HEK293 (cell line): ENCODE results near the gene ACBD3.
A peak's percentile ranks its signal among the peaks of the same experiment; 100 is the strongest.

ENCODE experiments used
- EGR2 ChIP-seq: fragments of 450-650 bp; formaldehyde crosslinking; IDR thresholded peaks from 2 replicates; pipeline ENCODE4 v1.5.1; 2016; ENCODE audit warnings: low read depth, missing biosample characterization, missing genetic modification characterization
- OSR2 ChIP-seq: fragments of 450-650 bp; formaldehyde crosslinking; IDR thresholded peaks from 2 replicates; pipeline ENCODE4 v1.5.1; 2016; ENCODE audit warnings: missing biosample characterization, missing genetic modification characterization
- RBAK ChIP-seq: fragments of 450-650 bp; formaldehyde crosslinking; IDR thresholded peaks from 2 replicates; pipeline ENCODE4 v1.5.1; 2016; ENCODE audit warnings: missing biosample characterization, missing genetic modification characterization
- SCRT1 ChIP-seq: fragments of 450-650 bp; formaldehyde crosslinking; IDR thresholded peaks from 2 replicates; pipeline ENCODE4 v1.5.1; 2016; ENCODE audit warnings: missing biosample characterization, missing genetic modification characterization, borderline replicate concordance
- SP3 ChIP-seq: fragments of 450-650 bp; formaldehyde crosslinking; IDR thresholded peaks from 2 replicates; pipeline ENCODE4 v1.5.1; 2016; ENCODE audit warnings: missing biosample characterization, missing genetic modification characterization
- TCF7L2 ChIP-seq: IDR thresholded peaks from 2 replicates; pipeline ENCODE4 v1.6.1; 2011; ENCODE audit warnings: low read depth, mild to moderate bottlenecking, inconsistent platforms, low read length, moderate library complexity, borderline replicate concordance
- ZBTB17 ChIP-seq: fragments of 450-650 bp; formaldehyde crosslinking; IDR thresholded peaks from 2 replicates; pipeline ENCODE4 v1.5.1; 2016; ENCODE audit warnings: missing biosample characterization, missing genetic modification characterization
- ZEB2 ChIP-seq: fragments of 450-650 bp; formaldehyde crosslinking; IDR thresholded peaks from 2 replicates; pipeline ENCODE4 v1.5.1; 2016; ENCODE audit warnings: missing biosample characterization, missing genetic modification characterization
- ZFP3 ChIP-seq: fragments of 450-650 bp; formaldehyde crosslinking; IDR thresholded peaks from 2 replicates; pipeline ENCODE4 v1.5.1; 2016; ENCODE audit warnings: low read depth, missing biosample characterization, missing genetic modification characterization
- ZNF112 ChIP-seq: fragments of 450-650 bp; formaldehyde crosslinking; IDR thresholded peaks from 2 replicates; pipeline ENCODE4 v1.5.0; 2017; ENCODE audit warnings: missing biosample characterization, missing genetic modification characterization
- ZNF114 ChIP-seq: fragments of 450-650 bp; formaldehyde crosslinking; IDR thresholded peaks from 2 replicates; pipeline ENCODE4 v1.5.0; 2017; ENCODE audit warnings: missing biosample characterization, missing genetic modification characterization
- ZNF132 ChIP-seq: fragments of 450-650 bp; formaldehyde crosslinking; IDR thresholded peaks from 2 replicates; pipeline ENCODE4 v1.5.1; 2017; ENCODE audit warnings: missing biosample characterization, missing genetic modification characterization, borderline replicate concordance
- ZNF155 ChIP-seq: fragments of 450-650 bp; formaldehyde crosslinking; IDR thresholded peaks from 2 replicates; pipeline ENCODE4 v1.5.1; 2016; ENCODE audit warnings: missing biosample characterization, missing genetic modification characterization
- ZNF302 ChIP-seq: fragments of 450-650 bp; formaldehyde crosslinking; IDR thresholded peaks from 2 replicates; pipeline ENCODE4 v1.5.1; 2016; ENCODE audit warnings: missing biosample characterization, missing genetic modification characterization, low read depth
- ZNF433 ChIP-seq: fragments of 450-650 bp; formaldehyde crosslinking; IDR thresholded peaks from 2 replicates; pipeline ENCODE4 v1.5.1; 2016; ENCODE audit warnings: missing biosample characterization, missing genetic modification characterization, low read depth
- ZNF473 ChIP-seq: fragments of 450-650 bp; formaldehyde crosslinking; IDR thresholded peaks from 2 replicates; pipeline ENCODE4 v1.5.1; 2017; ENCODE audit warnings: missing biosample characterization, missing genetic modification characterization
- ZNF561 ChIP-seq: fragments of 450-650 bp; IDR thresholded peaks from 2 replicates; pipeline ENCODE4 v1.5.1; 2018; ENCODE audit warnings: missing biosample characterization, missing genetic modification characterization, borderline replicate concordance
- ZNF777 ChIP-seq: fragments of 450-650 bp; formaldehyde crosslinking; IDR thresholded peaks from 2 replicates; pipeline ENCODE4 v1.5.1; 2017; ENCODE audit warnings: missing biosample characterization, missing genetic modification characterization, borderline replicate concordance
- ZNF785 ChIP-seq: fragments of 450-650 bp; formaldehyde crosslinking; IDR thresholded peaks from 2 replicates; pipeline ENCODE4 v1.5.1; 2016; ENCODE audit warnings: missing biosample characterization, missing genetic modification characterization
- ZNF792 ChIP-seq: fragments of 450-650 bp; formaldehyde crosslinking; IDR thresholded peaks from 2 replicates; pipeline ENCODE4 v1.5.1; 2016; ENCODE audit warnings: missing biosample characterization, missing genetic modification characterization
- TF ChIP-seq, protein P1 (sequence below): fragments of 450-650 bp; formaldehyde crosslinking; IDR thresholded peaks from 2 replicates; pipeline ENCODE4 v1.5.1; 2017; ENCODE audit warnings: missing biosample characterization, missing genetic modification characterization
- TF ChIP-seq, protein P2 (sequence below): fragments of 450-650 bp; formaldehyde crosslinking; IDR thresholded peaks from 2 replicates; pipeline ENCODE4 v1.5.1; 2016; ENCODE audit warnings: missing biosample characterization, missing genetic modification characterization
- TF ChIP-seq, protein P3 (sequence below): fragments of 450-650 bp; formaldehyde crosslinking; IDR thresholded peaks from 2 replicates; pipeline ENCODE4 v1.5.1; 2016; ENCODE audit warnings: missing biosample characterization, missing genetic modification characterization
- TF ChIP-seq, protein P4 (sequence below): fragments of 450-650 bp; formaldehyde crosslinking; IDR thresholded peaks from 2 replicates; pipeline ENCODE4 v1.5.1; 2016; ENCODE audit warnings: missing biosample characterization, missing genetic modification characterization
- TF ChIP-seq, protein P5 (sequence below): fragments of 450-650 bp; formaldehyde crosslinking; IDR thresholded peaks from 2 replicates; pipeline ENCODE4 v1.5.1; 2016; ENCODE audit warnings: missing biosample characterization, missing genetic modification characterization
- TF ChIP-seq, protein P6 (sequence below): fragments of 450-650 bp; formaldehyde crosslinking; IDR thresholded peaks from 2 replicates; pipeline ENCODE4 v1.5.1; 2016; ENCODE audit warnings: missing biosample characterization, missing genetic modification characterization
- TF ChIP-seq, protein P7 (sequence below): fragments of 450-650 bp; formaldehyde crosslinking; IDR thresholded peaks from 2 replicates; pipeline ENCODE4 v1.5.1; 2016; ENCODE audit warnings: missing biosample characterization, missing genetic modification characterization, borderline replicate concordance

Gene ACBD3

DNA sequence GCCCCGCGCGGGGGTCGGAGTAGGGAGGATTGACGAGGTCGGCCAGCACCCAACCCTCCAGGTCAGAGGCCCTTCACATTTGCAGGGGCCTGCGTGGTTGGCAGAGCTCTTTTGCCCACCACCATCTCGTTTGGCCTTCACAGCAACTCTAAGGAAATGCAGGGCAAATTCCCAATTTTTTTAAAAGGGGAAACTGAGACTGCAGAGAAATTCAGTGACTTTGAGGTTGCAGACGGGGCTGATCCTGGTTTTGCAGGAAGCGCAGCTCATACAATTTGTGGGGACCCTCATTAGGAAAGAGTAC, 430 bp upstream of the ACBD3 start (continued):
- TF ChIP-seq, protein P1, sequence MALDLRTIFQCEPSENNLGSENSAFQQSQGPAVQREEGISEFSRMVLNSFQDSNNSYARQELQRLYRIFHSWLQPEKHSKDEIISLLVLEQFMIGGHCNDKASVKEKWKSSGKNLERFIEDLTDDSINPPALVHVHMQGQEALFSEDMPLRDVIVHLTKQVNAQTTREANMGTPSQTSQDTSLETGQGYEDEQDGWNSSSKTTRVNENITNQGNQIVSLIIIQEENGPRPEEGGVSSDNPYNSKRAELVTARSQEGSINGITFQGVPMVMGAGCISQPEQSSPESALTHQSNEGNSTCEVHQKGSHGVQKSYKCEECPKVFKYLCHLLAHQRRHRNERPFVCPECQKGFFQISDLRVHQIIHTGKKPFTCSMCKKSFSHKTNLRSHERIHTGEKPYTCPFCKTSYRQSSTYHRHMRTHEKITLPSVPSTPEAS: no peak
- TF ChIP-seq ZNF112 (tag by site-specific recombination): no peak
- no peak for TF ChIP-seq ZNF777 (tag by site-specific recombination)
- TF ChIP-seq, protein P2, sequence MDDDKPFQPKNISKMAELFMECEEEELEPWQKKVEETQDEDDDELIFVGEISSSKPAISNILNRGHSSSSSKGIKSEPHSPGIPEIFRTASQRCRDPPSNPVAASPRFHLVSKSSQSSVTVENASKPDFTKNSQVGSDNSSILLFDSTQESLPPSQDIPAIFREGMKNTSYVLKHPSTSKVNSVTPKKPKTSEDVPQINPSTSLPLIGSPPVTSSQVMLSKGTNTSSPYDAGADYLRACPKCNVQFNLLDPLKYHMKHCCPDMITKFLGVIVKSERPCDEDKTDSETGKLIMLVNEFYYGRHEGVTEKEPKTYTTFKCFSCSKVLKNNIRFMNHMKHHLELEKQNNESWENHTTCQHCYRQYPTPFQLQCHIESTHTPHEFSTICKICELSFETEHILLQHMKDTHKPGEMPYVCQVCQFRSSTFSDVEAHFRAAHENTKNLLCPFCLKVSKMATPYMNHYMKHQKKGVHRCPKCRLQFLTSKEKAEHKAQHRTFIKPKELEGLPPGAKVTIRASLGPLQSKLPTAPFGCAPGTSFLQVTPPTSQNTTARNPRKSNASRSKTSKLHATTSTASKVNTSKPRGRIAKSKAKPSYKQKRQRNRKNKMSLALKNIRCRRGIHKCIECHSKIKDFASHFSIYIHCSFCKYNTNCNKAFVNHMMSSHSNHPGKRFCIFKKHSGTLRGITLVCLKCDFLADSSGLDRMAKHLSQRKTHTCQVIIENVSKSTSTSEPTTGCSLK: no peak
- TF ChIP-seq ZNF473: no peak
- no peak for TF ChIP-seq ZNF785 (tag by site-specific recombination)
- peak; percentile 8; the same call in 1 of the 2 replicates for TF ChIP-seq SP3
- TF ChIP-seq EGR2 (tag by site-specific recombination): no peak
- TF ChIP-seq ZBTB17: peak; percentile 88
- no peak for TF ChIP-seq ZNF132 (tag by site-specific recombination)
- no peak for TF ChIP-seq OSR2
- TF ChIP-seq ZNF155: no peak
- no peak for TF ChIP-seq ZNF433
- TF ChIP-seq TCF7L2: no peak
- no peak for TF ChIP-seq ZFP3 (tag by site-specific recombination)
- no peak; the same call in 1 of the 2 replicates for TF ChIP-seq ZNF792 (tag by site-specific recombination)
- TF ChIP-seq, protein P3, sequence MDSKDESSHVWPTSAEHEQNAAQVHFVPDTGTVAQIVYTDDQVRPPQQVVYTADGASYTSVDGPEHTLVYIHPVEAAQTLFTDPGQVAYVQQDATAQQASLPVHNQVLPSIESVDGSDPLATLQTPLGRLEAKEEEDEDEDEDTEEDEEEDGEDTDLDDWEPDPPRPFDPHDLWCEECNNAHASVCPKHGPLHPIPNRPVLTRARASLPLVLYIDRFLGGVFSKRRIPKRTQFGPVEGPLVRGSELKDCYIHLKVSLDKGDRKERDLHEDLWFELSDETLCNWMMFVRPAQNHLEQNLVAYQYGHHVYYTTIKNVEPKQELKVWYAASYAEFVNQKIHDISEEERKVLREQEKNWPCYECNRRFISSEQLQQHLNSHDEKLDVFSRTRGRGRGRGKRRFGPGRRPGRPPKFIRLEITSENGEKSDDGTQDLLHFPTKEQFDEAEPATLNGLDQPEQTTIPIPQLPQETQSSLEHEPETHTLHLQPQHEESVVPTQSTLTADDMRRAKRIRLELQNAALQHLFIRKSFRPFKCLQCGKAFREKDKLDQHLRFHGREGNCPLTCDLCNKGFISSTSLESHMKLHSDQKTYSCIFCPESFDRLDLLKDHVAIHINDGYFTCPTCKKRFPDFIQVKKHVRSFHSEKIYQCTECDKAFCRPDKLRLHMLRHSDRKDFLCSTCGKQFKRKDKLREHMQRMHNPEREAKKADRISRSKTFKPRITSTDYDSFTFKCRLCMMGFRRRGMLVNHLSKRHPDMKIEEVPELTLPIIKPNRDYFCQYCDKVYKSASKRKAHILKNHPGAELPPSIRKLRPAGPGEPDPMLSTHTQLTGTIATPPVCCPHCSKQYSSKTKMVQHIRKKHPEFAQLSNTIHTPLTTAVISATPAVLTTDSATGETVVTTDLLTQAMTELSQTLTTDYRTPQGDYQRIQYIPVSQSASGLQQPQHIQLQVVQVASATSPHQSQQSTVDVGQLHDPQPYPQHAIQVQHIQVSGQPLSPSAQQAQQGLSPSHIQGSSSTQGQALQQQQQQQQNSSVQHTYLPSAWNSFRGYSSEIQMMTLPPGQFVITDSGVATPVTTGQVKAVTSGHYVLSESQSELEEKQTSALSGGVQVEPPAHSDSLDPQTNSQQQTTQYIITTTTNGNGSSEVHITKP: 0 out of 2 replicates have a peak, but pooled peaks have one; percentile 2
- TF ChIP-seq ZEB2 (tag by site-specific recombination): peak; percentile 86; the same call in 1 of the 2 replicates
- TF ChIP-seq, protein P4, sequence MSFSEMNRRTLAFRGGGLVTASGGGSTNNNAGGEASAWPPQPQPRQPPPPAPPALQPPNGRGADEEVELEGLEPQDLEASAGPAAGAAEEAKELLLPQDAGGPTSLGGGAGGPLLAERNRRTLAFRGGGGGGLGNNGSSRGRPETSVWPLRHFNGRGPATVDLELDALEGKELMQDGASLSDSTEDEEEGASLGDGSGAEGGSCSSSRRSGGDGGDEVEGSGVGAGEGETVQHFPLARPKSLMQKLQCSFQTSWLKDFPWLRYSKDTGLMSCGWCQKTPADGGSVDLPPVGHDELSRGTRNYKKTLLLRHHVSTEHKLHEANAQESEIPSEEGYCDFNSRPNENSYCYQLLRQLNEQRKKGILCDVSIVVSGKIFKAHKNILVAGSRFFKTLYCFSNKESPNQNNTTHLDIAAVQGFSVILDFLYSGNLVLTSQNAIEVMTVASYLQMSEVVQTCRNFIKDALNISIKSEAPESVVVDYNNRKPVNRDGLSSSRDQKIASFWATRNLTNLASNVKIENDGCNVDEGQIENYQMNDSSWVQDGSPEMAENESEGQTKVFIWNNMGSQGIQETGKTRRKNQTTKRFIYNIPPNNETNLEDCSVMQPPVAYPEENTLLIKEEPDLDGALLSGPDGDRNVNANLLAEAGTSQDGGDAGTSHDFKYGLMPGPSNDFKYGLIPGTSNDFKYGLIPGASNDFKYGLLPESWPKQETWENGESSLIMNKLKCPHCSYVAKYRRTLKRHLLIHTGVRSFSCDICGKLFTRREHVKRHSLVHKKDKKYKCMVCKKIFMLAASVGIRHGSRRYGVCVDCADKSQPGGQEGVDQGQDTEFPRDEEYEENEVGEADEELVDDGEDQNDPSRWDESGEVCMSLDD (tag by site-specific recombination): peak; percentile 1; the same call in 1 of the 2 replicates
- TF ChIP-seq ZNF114: no peak
- TF ChIP-seq ZNF561 (tag by site-specific recombination): no peak
- TF ChIP-seq, protein P5, sequence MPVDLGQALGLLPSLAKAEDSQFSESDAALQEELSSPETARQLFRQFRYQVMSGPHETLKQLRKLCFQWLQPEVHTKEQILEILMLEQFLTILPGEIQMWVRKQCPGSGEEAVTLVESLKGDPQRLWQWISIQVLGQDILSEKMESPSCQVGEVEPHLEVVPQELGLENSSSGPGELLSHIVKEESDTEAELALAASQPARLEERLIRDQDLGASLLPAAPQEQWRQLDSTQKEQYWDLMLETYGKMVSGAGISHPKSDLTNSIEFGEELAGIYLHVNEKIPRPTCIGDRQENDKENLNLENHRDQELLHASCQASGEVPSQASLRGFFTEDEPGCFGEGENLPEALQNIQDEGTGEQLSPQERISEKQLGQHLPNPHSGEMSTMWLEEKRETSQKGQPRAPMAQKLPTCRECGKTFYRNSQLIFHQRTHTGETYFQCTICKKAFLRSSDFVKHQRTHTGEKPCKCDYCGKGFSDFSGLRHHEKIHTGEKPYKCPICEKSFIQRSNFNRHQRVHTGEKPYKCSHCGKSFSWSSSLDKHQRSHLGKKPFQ (tag by site-specific recombination): no peak
- no peak for TF ChIP-seq SCRT1 (tag by site-specific recombination)
- TF ChIP-seq, protein P6, sequence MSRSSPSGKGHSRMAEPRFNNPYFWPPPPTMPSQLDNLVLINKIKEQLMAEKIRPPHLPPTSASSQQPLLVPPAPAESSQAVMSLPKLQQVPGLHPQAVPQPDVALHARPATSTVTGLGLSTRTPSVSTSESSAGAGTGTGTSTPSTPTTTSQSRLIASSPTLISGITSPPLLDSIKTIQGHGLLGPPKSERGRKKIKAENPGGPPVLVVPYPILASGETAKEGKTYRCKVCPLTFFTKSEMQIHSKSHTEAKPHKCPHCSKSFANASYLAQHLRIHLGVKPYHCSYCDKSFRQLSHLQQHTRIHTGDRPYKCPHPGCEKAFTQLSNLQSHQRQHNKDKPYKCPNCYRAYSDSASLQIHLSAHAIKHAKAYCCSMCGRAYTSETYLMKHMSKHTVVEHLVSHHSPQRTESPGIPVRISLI (tag by site-specific recombination): no peak
- TF ChIP-seq, protein P7, sequence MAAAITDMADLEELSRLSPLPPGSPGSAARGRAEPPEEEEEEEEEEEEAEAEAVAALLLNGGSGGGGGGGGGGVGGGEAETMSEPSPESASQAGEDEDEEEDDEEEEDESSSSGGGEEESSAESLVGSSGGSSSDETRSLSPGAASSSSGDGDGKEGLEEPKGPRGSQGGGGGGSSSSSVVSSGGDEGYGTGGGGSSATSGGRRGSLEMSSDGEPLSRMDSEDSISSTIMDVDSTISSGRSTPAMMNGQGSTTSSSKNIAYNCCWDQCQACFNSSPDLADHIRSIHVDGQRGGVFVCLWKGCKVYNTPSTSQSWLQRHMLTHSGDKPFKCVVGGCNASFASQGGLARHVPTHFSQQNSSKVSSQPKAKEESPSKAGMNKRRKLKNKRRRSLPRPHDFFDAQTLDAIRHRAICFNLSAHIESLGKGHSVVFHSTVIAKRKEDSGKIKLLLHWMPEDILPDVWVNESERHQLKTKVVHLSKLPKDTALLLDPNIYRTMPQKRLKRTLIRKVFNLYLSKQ (tag by site-specific recombination): no peak
- no peak for TF ChIP-seq RBAK (tag by site-specific recombination)
- TF ChIP-seq ZNF302 (tag by site-specific recombination): no peak
